ENCODE measurements around the gene AMFR. TPM values are rescaled to one million over a fixed set of nuclear protein-coding genes. Genes with fewer than 3 reads are reported as not detected.

Gene AMFR
- total RNA-seq, 1 experiment from 2014 or later, result 89.4 TPM

- DNase-seq, result no peak
- Histone ChIP-seq H3F3A (ENCODE audit: insufficient read depth, low read depth) (peaks cover 32% of the 10 kb centered on the region; the same call in 1 of the 2 replicates), H3K4me2 (no peak overlapping the region), H2AFZ (no peak overlapping the region), H3K4me3 (no peak overlapping the region), H3K4me1 (replicated peaks; ENCODE audit: insufficient read depth) (peaks cover 38% of the 10 kb centered on the region), H3K27me3 (ENCODE audit: insufficient read depth, low read depth) (no peaks in the 10 kb centered on the region), H3K27ac (no peak overlapping the region), H3K36me3 (ENCODE audit: low read depth) (peaks cover 7% of the 10 kb centered on the region; the same call in 1 of the 2 replicates), H3K79me2 (ENCODE audit: low read depth) (peaks cover 22% of the 10 kb centered on the region), H3K9me3 (ENCODE audit: insufficient read depth, low read depth) (no peaks in the 10 kb centered on the region), H3K9me2 (ENCODE audit: insufficient read depth) (no peaks in the 10 kb centered on the region), H4K20me1 (ENCODE audit: insufficient read depth) (no peaks in the 10 kb centered on the region)
- TF ChIP-seq EZH2 (IDR thresholded peaks at IDR 0.05; ENCODE audit: low read depth) (no peak), CTCF (conservative IDR thresholded peaks at IDR 0.05) (no peak)
- BruUV-seq (replicated peaks), result no TSS peak
- POLR2A ChIA-PET (ENCODE audit: unreplicated experiment), result no interaction called here
- CTCF ChIA-PET, result no interaction called here
- intact Hi-C loops (cut with micrococcal nuclease; ENCODE audit: unreplicated experiment), result no loop called here
These were observed 56.8 kb downstream of the AMFR start for GRCh38 chr16:56368545-56368944.

- no peak for TF ChIP-seq EZH2 (IDR thresholded peaks at IDR 0.05; ENCODE audit: low read depth)
- Histone ChIP-seq H3F3A (ENCODE audit: insufficient read depth, low read depth) (peaks cover 24% of the 10 kb centered on the region; the same call in 1 of the 2 replicates), H3K4me3 (no peak overlapping the region), H3K4me1 (replicated peaks; ENCODE audit: insufficient read depth) (peaks cover 31% of the 10 kb centered on the region), H3K9me3 (ENCODE audit: insufficient read depth, low read depth) (no peaks in the 10 kb centered on the region), H3K79me2 (ENCODE audit: low read depth) (peaks cover 20% of the 10 kb centered on the region), H3K27ac (no peak overlapping the region), H2AFZ (no peak overlapping the region), H3K9me2 (ENCODE audit: insufficient read depth) (no peaks in the 10 kb centered on the region), H3K4me2 (no peak overlapping the region), H3K36me3 (ENCODE audit: low read depth) (peaks cover 7% of the 10 kb centered on the region; the same call in 1 of the 2 replicates), H4K20me1 (ENCODE audit: insufficient read depth) (no peaks in the 10 kb centered on the region), H3K27me3 (ENCODE audit: insufficient read depth, low read depth) (no peaks in the 10 kb centered on the region)
- POLR2A ChIA-PET (ENCODE audit: unreplicated experiment), result no interaction called here
- BruUV-seq (replicated peaks), result no TSS peak
- CTCF ChIA-PET, result no interaction called here
- intact Hi-C loops (cut with micrococcal nuclease; ENCODE audit: unreplicated experiment), result no loop called here
- DNase-seq, result peak in 1 of 2 experiments; percentile 33
These were observed 57.6 kb downstream of the AMFR start for GRCh38 chr16:56367764-56368163.

- Histone ChIP-seq H4K20me1 (ENCODE audit: insufficient read depth) (no peaks in the 10 kb centered on the region), H3K27me3 (ENCODE audit: insufficient read depth, low read depth) (no peaks in the 10 kb centered on the region), H3K79me2 (ENCODE audit: low read depth) (peaks cover 14% of the 10 kb centered on the region), H3K4me3 (no peak overlapping the region), H3K9me2 (ENCODE audit: insufficient read depth) (no peaks in the 10 kb centered on the region), H3F3A (ENCODE audit: insufficient read depth, low read depth) (peaks cover 18% of the 10 kb centered on the region; the same call in 1 of the 2 replicates), H3K4me1 (replicated peaks; ENCODE audit: insufficient read depth) (peaks cover 22% of the 10 kb centered on the region), H3K27ac (no peak overlapping the region), H3K9me3 (ENCODE audit: insufficient read depth, low read depth) (no peaks in the 10 kb centered on the region), H3K36me3 (ENCODE audit: low read depth) (peaks cover 7% of the 10 kb centered on the region; the same call in 1 of the 2 replicates), H2AFZ (no peak overlapping the region), H3K4me2 (no peak overlapping the region)
- CTCF ChIA-PET, result no interaction called here
- no peak for DNase-seq
- no TSS peak for BruUV-seq (replicated peaks)
- POLR2A ChIA-PET (ENCODE audit: unreplicated experiment), result no interaction called here
- TF ChIP-seq CTCF (conservative IDR thresholded peaks at IDR 0.05), result no peak
- TF ChIP-seq EZH2 (IDR thresholded peaks at IDR 0.05; ENCODE audit: low read depth), result no peak
- intact Hi-C loops (cut with micrococcal nuclease; ENCODE audit: unreplicated experiment), result no loop called here
These were observed 58.4 kb downstream of the AMFR start for GRCh38 chr16:56366945-56367344.

GRCh38 chr16:56365552-56365951, 59.8 kb downstream of the AMFR start:
- Histone ChIP-seq H3F3A (ENCODE audit: insufficient read depth, low read depth) (peaks cover 10% of the 10 kb centered on the region; the same call in 1 of the 2 replicates), H3K27ac (no peak overlapping the region), H3K36me3 (ENCODE audit: low read depth) (peaks cover 7% of the 10 kb centered on the region; the same call in 1 of the 2 replicates), H3K79me2 (ENCODE audit: low read depth) (peaks cover 7% of the 10 kb centered on the region; the same call in 1 of the 2 replicates), H3K9me2 (ENCODE audit: insufficient read depth) (no peaks in the 10 kb centered on the region), H3K4me3 (no peak overlapping the region), H3K27me3 (ENCODE audit: insufficient read depth, low read depth) (no peaks in the 10 kb centered on the region), H2AFZ (no peak overlapping the region), H4K20me1 (ENCODE audit: insufficient read depth) (no peaks in the 10 kb centered on the region), H3K4me2 (no peak overlapping the region), H3K4me1 (replicated peaks; ENCODE audit: insufficient read depth) (peaks cover 8% of the 10 kb centered on the region), H3K9me3 (ENCODE audit: insufficient read depth, low read depth) (no peaks in the 10 kb centered on the region)
- CTCF ChIA-PET, result no interaction called here
- no peak for DNase-seq
- intact Hi-C loops (cut with micrococcal nuclease; ENCODE audit: unreplicated experiment), result no loop called here
- TF ChIP-seq CTCF (conservative IDR thresholded peaks at IDR 0.05), result no peak
- TF ChIP-seq EZH2 (IDR thresholded peaks at IDR 0.05; ENCODE audit: low read depth), result no peak
- POLR2A ChIA-PET (ENCODE audit: unreplicated experiment), result no interaction called here
- no TSS peak for BruUV-seq (replicated peaks)
